Hepatocyte (in vitro differentiated cells): ENCODE data around the gene EEF1AKMT3. TPM values are rescaled to one million over a fixed set of nuclear protein-coding genes. Genes with fewer than 3 reads are reported as not detected.

Source experiments
- DNase-seq: peaks from one replicate; pipeline ENCODE4 v3.0.0-alpha.2; 2016; ENCODE audit warnings: low spot score
- H2AFZ ChIP-seq: fragments of 200-600 bp; sonication (generic); 2 replicates; pipeline ENCODE4 v1.6.0; 2016; ENCODE audit warnings: antibody characterized with exemption, mild to moderate bottlenecking
- H3K27ac ChIP-seq: fragments of 200-600 bp; sonication (generic); 2 replicates; pipeline ENCODE4 v1.5.1; 2016; ENCODE audit warnings: mild to moderate bottlenecking
- H3K27me3 ChIP-seq: fragments of 200-600 bp; sonication (generic); 2 replicates; pipeline ENCODE4 v1.6.1; 2016
- H3K36me3 ChIP-seq: fragments of 200-600 bp; sonication (generic); replicated peaks from 2 replicates; pipeline ENCODE4 v1.5.1; 2016; ENCODE audit warnings: low read depth; ENCODE audit not compliant: insufficient read depth
- H3K4me1 ChIP-seq: fragments of 200-600 bp; sonication (generic); 2 replicates; pipeline ENCODE4 v1.5.1; 2016; ENCODE audit warnings: mild to moderate bottlenecking, moderate library complexity; ENCODE audit not compliant: insufficient read depth
- H3K4me2 ChIP-seq: fragments of 200-600 bp; sonication (generic); 2 replicates; pipeline ENCODE4 v1.6.0; 2016
- H3K4me3 ChIP-seq: fragments of 200-600 bp; sonication (generic); 2 replicates; pipeline ENCODE4 v1.5.1; 2016; ENCODE audit warnings: mild to moderate bottlenecking
- H3K79me2 ChIP-seq: fragments of 200-600 bp; sonication (generic); 2 replicates; pipeline ENCODE4 v1.6.0; 2017; ENCODE audit warnings: mild to moderate bottlenecking
- H3K9me2 ChIP-seq: fragments of 200-600 bp; sonication (generic); replicated peaks from 2 replicates; pipeline ENCODE4 v1.6.0; 2017; ENCODE audit warnings: mild to moderate bottlenecking; ENCODE audit not compliant: insufficient read depth
- H3K9me3 ChIP-seq: fragments of 200-600 bp; sonication (generic); 2 replicates; pipeline ENCODE4 v1.5.1; 2016; ENCODE audit warnings: low read depth, mild to moderate bottlenecking
- H4K20me1 ChIP-seq: fragments of 200-600 bp; sonication (generic); 2 replicates; pipeline ENCODE4 v1.6.0; 2016; ENCODE audit warnings: mild to moderate bottlenecking; ENCODE audit not compliant: insufficient read depth, poor library complexity, severe bottlenecking
- EZH2 ChIP-seq: fragments of 200-600 bp; sonication (generic); IDR thresholded peaks from 2 replicates; pipeline ENCODE4 v1.6.1; 2016; ENCODE audit warnings: antibody characterized with exemption, mild to moderate bottlenecking, borderline replicate concordance
- EZH2phosphoT487 ChIP-seq: fragments of 200-600 bp; sonication (generic); IDR thresholded peaks from one replicate; pipeline ENCODE4 v1.6.1; 2018; ENCODE audit warnings: antibody characterized with exemption, mild to moderate bottlenecking, low read depth, moderate library complexity; ENCODE audit not compliant: unreplicated experiment, severe bottlenecking
- WGBS: methylation state at CpG from one replicate; pipeline ENCODE4 v1.1.6; 2016; ENCODE audit warnings: low lambda C conversion rate; ENCODE audit errors: missing lambda C conversion rate; 5-methylcytosine and 5-hydroxymethylcytosine counted together
- polyA plus RNA-seq: library from polyadenylated mRNA; unstranded; fragments of >200 nt; fragmentation: Nextera tagmentation; extraction: Ambion mirVana; gene quantifications from 2 replicates; pipeline ENCODE4 v1.2.1, GENCODE V29; 2016
- total RNA-seq: library from RNA; depleted of rRNA; stranded (reverse); fragments of >200 nt; gene quantifications from 2 replicates; pipeline ENCODE4 v1.2.3, GENCODE V29; 2014
- TF ChIP-seq, protein P1 (sequence below): fragments of 200-600 bp; sonication (generic); IDR thresholded peaks from 2 replicates; pipeline ENCODE4 v1.5.1; 2016; ENCODE audit warnings: antibody characterized with exemption, mild to moderate bottlenecking; ENCODE audit not compliant: poor library complexity

EEF1AKMT3 gene
- total and polyA plus RNA-seq, 2 experiments from 2014 or later, result 4.5 to 7.6 TPM

DNA sequence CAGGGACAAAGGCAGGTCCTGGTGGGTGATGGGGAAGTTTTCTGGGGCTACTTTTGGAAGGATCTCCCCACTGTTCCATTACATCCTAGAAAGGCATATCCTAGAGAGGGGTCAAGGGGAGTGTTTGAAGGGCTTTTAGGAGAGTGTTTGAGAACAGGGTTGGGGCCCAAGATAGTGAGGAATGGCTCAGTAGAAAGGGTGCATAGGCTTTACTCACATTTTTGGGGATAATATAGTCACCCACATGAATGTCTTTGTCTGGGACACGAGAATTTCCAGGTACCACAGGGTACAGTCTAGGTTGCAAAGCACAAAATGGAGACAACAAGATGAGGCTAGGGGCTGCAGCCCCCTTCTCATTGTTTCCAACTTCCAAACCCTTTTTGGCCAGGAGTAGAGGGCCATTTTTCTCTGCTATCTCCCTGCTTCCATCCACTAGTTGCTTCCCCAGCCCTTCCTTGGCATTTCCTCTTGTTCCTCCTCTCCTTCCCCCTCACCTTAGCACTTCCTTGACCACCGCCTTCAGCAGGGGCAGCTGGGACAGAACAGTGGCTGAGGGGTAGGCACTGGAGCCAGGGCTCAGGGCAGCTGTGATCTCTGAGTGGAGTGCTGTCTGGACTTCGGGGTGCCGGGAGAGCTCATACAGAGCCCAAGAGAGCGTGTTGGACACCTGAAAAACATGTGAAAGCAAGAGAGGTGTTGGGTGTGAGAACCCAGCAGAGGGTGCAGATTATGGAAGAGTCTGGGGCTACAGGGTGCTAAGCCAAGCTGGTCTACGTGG is 8.3 kb upstream of the EEF1AKMT3 start:
- no peak for DNase-seq
- H3K4me2 ChIP-seq, result peak overlapping the region; percentile 96
- H3K27me3 ChIP-seq, result peaks cover 53% of the 10 kb centered on the region
- H4K20me1 ChIP-seq, result peaks cover 6% of the 10 kb centered on the region
- H3K4me3 ChIP-seq, result no peak overlapping the region
- no peaks in the 10 kb centered on the region for H3K36me3 ChIP-seq
- H3K4me1 ChIP-seq, result peaks cover 28% of the 10 kb centered on the region
- WGBS, result 77% methylated on average over 6 of the region's 6 CpGs
- H3K27ac ChIP-seq, result no peak overlapping the region
- TF ChIP-seq EZH2 (no peak), EZH2phosphoT487 (no peak)
- TF ChIP-seq, protein P1, sequence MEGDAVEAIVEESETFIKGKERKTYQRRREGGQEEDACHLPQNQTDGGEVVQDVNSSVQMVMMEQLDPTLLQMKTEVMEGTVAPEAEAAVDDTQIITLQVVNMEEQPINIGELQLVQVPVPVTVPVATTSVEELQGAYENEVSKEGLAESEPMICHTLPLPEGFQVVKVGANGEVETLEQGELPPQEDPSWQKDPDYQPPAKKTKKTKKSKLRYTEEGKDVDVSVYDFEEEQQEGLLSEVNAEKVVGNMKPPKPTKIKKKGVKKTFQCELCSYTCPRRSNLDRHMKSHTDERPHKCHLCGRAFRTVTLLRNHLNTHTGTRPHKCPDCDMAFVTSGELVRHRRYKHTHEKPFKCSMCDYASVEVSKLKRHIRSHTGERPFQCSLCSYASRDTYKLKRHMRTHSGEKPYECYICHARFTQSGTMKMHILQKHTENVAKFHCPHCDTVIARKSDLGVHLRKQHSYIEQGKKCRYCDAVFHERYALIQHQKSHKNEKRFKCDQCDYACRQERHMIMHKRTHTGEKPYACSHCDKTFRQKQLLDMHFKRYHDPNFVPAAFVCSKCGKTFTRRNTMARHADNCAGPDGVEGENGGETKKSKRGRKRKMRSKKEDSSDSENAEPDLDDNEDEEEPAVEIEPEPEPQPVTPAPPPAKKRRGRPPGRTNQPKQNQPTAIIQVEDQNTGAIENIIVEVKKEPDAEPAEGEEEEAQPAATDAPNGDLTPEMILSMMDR, result no peak
- no peaks in the 10 kb centered on the region for H3K9me2 ChIP-seq
- no peaks in the 10 kb centered on the region for H3K9me3 ChIP-seq
- H2AFZ ChIP-seq, result no peak overlapping the region
- no peaks in the 10 kb centered on the region for H3K79me2 ChIP-seq

DNA sequence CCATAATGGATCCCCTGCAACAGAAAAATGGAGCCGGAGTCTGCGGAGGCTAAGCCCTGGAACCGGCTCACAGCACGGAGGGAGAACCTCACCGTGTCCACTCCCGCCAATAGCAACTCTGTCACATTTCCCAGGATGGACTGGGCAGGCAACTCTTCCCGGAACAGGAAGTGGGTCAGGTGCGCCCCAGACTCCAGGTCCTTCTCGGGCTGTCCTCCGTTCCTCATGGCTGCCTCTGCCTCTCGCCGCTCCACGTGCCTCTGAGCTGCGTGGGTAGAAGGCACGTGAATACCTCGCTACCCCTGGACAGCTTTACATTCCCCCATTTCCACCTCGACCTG is 7.8 kb upstream of the EEF1AKMT3 start:
- DNase-seq, result no peak
- no peaks in the 10 kb centered on the region for H3K79me2 ChIP-seq
- no peaks in the 10 kb centered on the region for H3K9me2 ChIP-seq
- peak overlapping the region; percentile 45 for H3K4me3 ChIP-seq
- peak overlapping the region; percentile 84 for H2AFZ ChIP-seq
- TF ChIP-seq, protein P1, result no peak
- no peak for TF ChIP-seq EZH2
- H3K9me3 ChIP-seq, result no peaks in the 10 kb centered on the region
- peak overlapping the region; percentile 96 for H3K4me2 ChIP-seq
- peaks cover 6% of the 10 kb centered on the region for H4K20me1 ChIP-seq
- no peaks in the 10 kb centered on the region for H3K36me3 ChIP-seq
- H3K27ac ChIP-seq, result no peak overlapping the region
- peaks cover 53% of the 10 kb centered on the region for H3K27me3 ChIP-seq
- WGBS, result 22% methylated on average over 17 of the region's 17 CpGs
- H3K4me1 ChIP-seq, result peaks cover 28% of the 10 kb centered on the region

DNA sequence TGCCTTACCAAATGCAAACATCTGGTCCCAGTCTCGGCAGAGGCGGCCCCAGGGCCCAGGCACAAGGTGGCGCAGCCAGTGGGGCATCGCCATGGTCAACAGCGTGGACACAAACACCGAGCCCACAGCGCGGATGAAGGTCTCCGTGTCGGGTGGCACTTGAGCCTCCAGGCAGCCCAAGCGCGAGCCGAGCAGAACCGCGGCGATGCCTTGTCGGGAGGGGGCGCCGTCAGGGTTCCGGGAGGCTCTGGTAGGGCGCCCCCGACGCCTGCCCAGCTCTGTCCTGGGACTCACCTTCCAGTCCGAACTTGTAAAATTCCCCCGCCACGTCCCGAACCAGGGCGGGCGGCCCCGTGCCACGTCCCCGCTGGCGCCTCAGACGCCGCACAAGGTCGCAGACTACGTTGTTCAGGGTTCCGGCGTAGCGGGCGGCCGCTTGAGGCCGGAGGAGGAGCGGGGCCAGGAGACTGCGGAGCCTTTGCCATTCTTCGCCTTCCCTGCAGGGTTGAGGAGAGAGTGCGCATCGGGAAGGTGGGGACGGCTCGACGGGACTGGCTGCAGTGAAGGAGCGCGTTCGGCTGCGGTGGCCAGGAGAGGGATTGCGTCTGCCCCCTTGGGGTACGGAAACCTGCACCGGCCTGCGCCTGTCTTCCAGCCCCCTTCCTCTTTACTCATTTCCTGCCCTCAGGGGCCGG is 7.3 kb upstream of the EEF1AKMT3 start:
- no peaks in the 10 kb centered on the region for H3K9me3 ChIP-seq
- no peaks in the 10 kb centered on the region for H3K9me2 ChIP-seq
- WGBS, result 2% methylated on average over 59 of the region's 60 CpGs
- H2AFZ ChIP-seq, result peak overlapping the region; percentile 84
- TF ChIP-seq, protein P1, result peak; percentile 36
- TF ChIP-seq EZH2phosphoT487 (peak; percentile 86), EZH2 (peak; percentile 98)
- peak overlapping the region; percentile 45 for H3K4me3 ChIP-seq
- peaks cover 1% of the 10 kb centered on the region for H3K79me2 ChIP-seq
- peaks cover 28% of the 10 kb centered on the region for H3K4me1 ChIP-seq
- no peak overlapping the region for H3K27ac ChIP-seq
- peaks cover 1% of the 10 kb centered on the region for H4K20me1 ChIP-seq
- H3K4me2 ChIP-seq, result peak overlapping the region; percentile 96
- peaks cover 53% of the 10 kb centered on the region for H3K27me3 ChIP-seq
- DNase-seq, result peak; percentile 50
- H3K36me3 ChIP-seq, result no peaks in the 10 kb centered on the region
